ENCODE results near the gene STK24. TPM values are rescaled to one million over a fixed set of nuclear protein-coding genes. Genes with fewer than 3 reads are reported as not detected.
A peak's percentile ranks its signal among the peaks of the same experiment; 100 is the strongest.

Gene STK24
- total RNA-seq, 1 experiment from 2014 or later = 51.2 TPM

- Mint-ChIP-seq H3K4me3 (ENCODE audit: low read depth, unreplicated experiment) (no peak overlapping the region), H3K27me3 (ENCODE audit: unreplicated experiment) (no peaks in the 10 kb centered on the region), H3K9me3 (ENCODE audit: low read depth, unreplicated experiment) (peaks cover 2% of the 10 kb centered on the region), H3K27ac (ENCODE audit: unreplicated experiment) (no peak overlapping the region), H3K36me3 (ENCODE audit: insufficient read depth, unreplicated experiment) (peaks cover 4% of the 10 kb centered on the region), H3K4me1 (ENCODE audit: low read depth, unreplicated experiment) (peaks cover 6% of the 10 kb centered on the region)
- no peak for DNase-seq
- TF ChIP-seq, protein P1, sequence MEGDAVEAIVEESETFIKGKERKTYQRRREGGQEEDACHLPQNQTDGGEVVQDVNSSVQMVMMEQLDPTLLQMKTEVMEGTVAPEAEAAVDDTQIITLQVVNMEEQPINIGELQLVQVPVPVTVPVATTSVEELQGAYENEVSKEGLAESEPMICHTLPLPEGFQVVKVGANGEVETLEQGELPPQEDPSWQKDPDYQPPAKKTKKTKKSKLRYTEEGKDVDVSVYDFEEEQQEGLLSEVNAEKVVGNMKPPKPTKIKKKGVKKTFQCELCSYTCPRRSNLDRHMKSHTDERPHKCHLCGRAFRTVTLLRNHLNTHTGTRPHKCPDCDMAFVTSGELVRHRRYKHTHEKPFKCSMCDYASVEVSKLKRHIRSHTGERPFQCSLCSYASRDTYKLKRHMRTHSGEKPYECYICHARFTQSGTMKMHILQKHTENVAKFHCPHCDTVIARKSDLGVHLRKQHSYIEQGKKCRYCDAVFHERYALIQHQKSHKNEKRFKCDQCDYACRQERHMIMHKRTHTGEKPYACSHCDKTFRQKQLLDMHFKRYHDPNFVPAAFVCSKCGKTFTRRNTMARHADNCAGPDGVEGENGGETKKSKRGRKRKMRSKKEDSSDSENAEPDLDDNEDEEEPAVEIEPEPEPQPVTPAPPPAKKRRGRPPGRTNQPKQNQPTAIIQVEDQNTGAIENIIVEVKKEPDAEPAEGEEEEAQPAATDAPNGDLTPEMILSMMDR (IDR thresholded peaks at IDR 0.05; ENCODE audit: unreplicated experiment) = no peak
- no TSS peak for BruUV-seq (replicated peaks)
- CTCF ChIA-PET = no interaction called here
- intact Hi-C loops (cut with micrococcal nuclease; ENCODE audit: unreplicated experiment) = no loop called here
Measured at GRCh38 chr13:98468929-98469328, 108.0 kb downstream of the STK24 start.

DNA sequence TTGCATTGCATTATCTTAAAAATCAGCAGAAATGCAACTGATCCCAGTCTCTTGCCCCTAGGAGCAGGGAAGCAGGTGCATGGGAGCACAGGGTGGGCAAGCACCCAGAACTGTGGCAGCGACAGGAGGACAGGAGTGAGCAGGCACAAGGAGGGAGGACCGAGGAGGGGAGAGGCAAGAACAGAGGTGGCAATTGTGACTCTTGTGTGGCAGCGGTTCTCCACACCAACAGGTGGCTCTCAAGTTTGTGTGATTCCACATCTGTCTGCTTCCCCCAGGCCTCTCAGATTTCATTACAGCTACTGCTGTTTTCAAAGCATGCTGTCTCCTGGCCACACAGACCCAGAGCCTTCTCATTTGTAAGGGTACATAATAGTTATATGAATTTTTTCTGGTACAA, 108.5 kb downstream of the STK24 start:
- no TSS peak for BruUV-seq (replicated peaks)

GRCh38 chr13:98467263-98467985, 109.5 kb downstream of the STK24 start:
- TF ChIP-seq, protein P1 (IDR thresholded peaks at IDR 0.05; ENCODE audit: unreplicated experiment) = no peak
- Mint-ChIP-seq H3K9me3 (ENCODE audit: low read depth, unreplicated experiment) (no peaks in the 10 kb centered on the region), H3K27me3 (ENCODE audit: unreplicated experiment) (no peaks in the 10 kb centered on the region), H3K4me1 (ENCODE audit: low read depth, unreplicated experiment) (peaks cover 6% of the 10 kb centered on the region), H3K4me3 (ENCODE audit: low read depth, unreplicated experiment) (no peak overlapping the region), H3K27ac (ENCODE audit: unreplicated experiment) (no peak overlapping the region), H3K36me3 (ENCODE audit: insufficient read depth, unreplicated experiment) (peaks cover 16% of the 10 kb centered on the region)
- intact Hi-C loops (cut with micrococcal nuclease; ENCODE audit: unreplicated experiment) = no loop called here
- BruUV-seq (replicated peaks) = no TSS peak
- DNase-seq = no peak
- CTCF ChIA-PET = interaction anchor here (0.7 kb wide), 1 partner anchor 477 kb away, joined by 4 read pairs; no protein-coding TSS in a partner anchor

More for the DNA sequence above, 108.5 kb downstream of the STK24 start:
- Mint-ChIP-seq H3K4me1 (ENCODE audit: low read depth, unreplicated experiment) (peaks cover 6% of the 10 kb centered on the region), H3K9me3 (ENCODE audit: low read depth, unreplicated experiment) (peaks cover 2% of the 10 kb centered on the region), H3K27me3 (ENCODE audit: unreplicated experiment) (no peaks in the 10 kb centered on the region), H3K27ac (ENCODE audit: unreplicated experiment) (peak overlapping the region; percentile 47), H3K36me3 (ENCODE audit: insufficient read depth, unreplicated experiment) (peaks cover 6% of the 10 kb centered on the region), H3K4me3 (ENCODE audit: low read depth, unreplicated experiment) (no peak overlapping the region)
- TF ChIP-seq, protein P1 (IDR thresholded peaks at IDR 0.05; ENCODE audit: unreplicated experiment) = no peak
- CTCF ChIA-PET = no interaction called here
- no peak for DNase-seq
- intact Hi-C loops (cut with micrococcal nuclease; ENCODE audit: unreplicated experiment) = no loop called here

DNA sequence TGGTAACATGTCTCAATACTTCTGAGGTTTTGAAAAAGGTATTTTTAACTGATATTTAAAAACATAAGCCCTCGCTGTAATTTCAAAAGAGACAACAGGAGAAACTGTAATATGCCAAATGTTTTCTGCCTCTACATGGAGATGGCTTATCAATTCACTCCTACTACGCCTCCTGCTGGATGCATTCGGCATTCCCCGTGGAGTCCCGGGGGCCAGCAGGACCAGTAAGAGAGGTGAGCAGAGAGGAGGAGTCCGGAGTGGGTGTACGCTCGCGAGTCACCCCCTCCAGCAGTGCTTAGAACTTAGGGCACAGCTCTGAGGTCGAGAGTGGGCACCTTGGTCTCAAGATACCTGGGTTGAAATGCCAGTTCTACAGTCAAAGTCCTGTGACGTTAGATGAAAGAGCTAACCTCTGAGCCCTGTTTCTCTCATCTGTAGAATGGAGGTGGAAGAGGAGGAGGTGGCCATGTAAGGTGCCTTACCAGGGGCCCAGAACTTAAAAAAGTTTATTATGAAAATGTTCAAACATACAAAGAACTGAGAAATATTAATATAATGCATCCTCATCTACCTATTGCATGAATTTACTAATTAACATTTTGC, 110.2 kb downstream of the STK24 start:
- peak; percentile 34 for DNase-seq
- intact Hi-C loops (cut with micrococcal nuclease; ENCODE audit: unreplicated experiment) = no loop called here

More for the DNA sequence above, 110.2 kb downstream of the STK24 start:
- H3K27ac Mint-ChIP-seq (ENCODE audit: unreplicated experiment) = no peak overlapping the region
- H3K4me1 Mint-ChIP-seq (ENCODE audit: low read depth, unreplicated experiment) = peaks cover 6% of the 10 kb centered on the region
- no peaks in the 10 kb centered on the region for H3K9me3 Mint-ChIP-seq (ENCODE audit: low read depth, unreplicated experiment)
- CTCF ChIA-PET = interaction anchor here (0.7 kb wide), 1 partner anchor 478 kb away, joined by 4 read pairs; no protein-coding TSS in a partner anchor
- TF ChIP-seq, protein P1 (IDR thresholded peaks at IDR 0.05; ENCODE audit: unreplicated experiment) = no peak
- H3K27me3 Mint-ChIP-seq (ENCODE audit: unreplicated experiment) = no peaks in the 10 kb centered on the region
- H3K36me3 Mint-ChIP-seq (ENCODE audit: insufficient read depth, unreplicated experiment) = peaks cover 20% of the 10 kb centered on the region
- no peak overlapping the region for H3K4me3 Mint-ChIP-seq (ENCODE audit: low read depth, unreplicated experiment)
- BruUV-seq (replicated peaks) = no TSS peak

Data from Calu3 (cell line).